ENCODE measurements around the gene CCDC187.

GRCh38 chr9:136290508-136291000 is 13.3 kb downstream of the CCDC187 start:
- TF ChIP-seq CTCF (IDR thresholded peaks at IDR 0.05; ENCODE audit: poor library complexity, severe bottlenecking) (no peak), EP300 (conservative IDR thresholded peaks at IDR 0.05; ENCODE audit: poor library complexity, severe bottlenecking) (no peak), REST (IDR thresholded peaks at IDR 0.05; ENCODE audit: borderline replicate concordance) (no peak), POLR2AphosphoS5 (IDR thresholded peaks at IDR 0.05) (no peak), RAD21 (conservative IDR thresholded peaks at IDR 0.05) (no peak), TAF1 (IDR thresholded peaks at IDR 0.05; ENCODE audit: low read depth) (no peak), SMC3 (conservative IDR thresholded peaks at IDR 0.05; ENCODE audit: poor library complexity) (no peak)

All from neural cell (in vitro differentiated cells).